Measurements from ENCODE around the gene FOLR1.

Gene FOLR1

GRCh38 chr11:72224564-72225410, 32.8 kb downstream of the FOLR1 start, which contains the start of gene INPPL1:
Gene INPPL1 (plus strand): TSS chr11:72224767. CDS start chr11:72224985, 218 bp downstream.
- no peak for DNase-seq

DNA sequence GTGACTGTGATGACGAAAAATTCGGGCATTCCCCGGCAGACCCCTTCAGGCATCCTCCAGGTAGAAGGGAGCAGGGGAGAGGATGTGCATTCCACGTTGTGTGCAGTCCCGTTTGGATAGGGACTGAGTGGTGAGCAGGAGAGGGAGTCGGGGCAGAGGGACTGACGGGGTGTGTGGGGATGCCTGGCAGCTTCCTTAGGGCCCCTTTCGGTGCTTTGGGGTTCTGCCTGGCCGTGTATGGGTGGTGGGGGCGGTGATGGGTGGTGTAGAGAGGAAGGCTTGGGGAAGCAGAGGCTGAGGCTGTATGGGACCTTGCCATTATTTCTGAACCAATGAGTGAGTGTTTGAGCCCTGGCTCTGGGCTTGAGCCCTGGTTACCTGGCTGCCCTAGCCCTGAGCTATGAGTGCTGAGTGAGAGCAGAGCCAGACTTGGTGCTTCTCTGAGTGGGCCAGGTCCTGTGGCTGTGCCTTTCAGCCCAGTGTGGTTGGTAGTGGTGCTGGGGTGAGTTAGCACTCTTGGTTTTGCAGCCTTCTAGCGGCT, 33.5 kb downstream of the FOLR1 start:
- DNase-seq: no peak

DNA sequence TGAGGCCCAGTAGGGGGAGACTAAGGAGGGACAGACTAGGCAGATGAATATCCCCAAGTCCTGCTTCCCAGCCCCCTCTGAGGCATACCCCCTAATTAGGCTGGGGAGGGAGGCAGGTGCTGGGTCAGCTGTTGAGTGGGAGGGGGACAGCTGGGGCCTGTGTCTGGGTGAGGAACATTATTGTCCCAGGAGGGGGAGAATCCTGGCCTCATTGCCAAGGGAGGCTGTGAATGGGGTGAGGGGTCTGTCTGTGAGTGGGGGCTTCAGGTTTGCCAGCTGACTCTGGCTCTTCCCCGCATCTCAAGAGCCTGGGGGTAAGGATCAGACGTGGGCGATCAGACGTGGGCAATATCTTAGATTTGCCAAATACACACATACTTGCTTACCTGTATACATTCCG, 34.8 kb downstream of the FOLR1 start:
- no peak for DNase-seq

GRCh38 chr11:72227316-72228228, 35.6 kb downstream of the FOLR1 start:
- no peak for DNase-seq

- DNase-seq: no peak
These were observed 36.4 kb downstream of the FOLR1 start for GRCh38 chr11:72228229-72228843.

- no peak for DNase-seq
These were observed 36.9 kb downstream of the FOLR1 start for GRCh38 chr11:72228844-72229231.

GRCh38 chr11:72229336-72229924, 37.5 kb downstream of the FOLR1 start:
- DNase-seq: no peak

GRCh38 chr11:72229925-72230763, 38.2 kb downstream of the FOLR1 start:
- no peak for DNase-seq

DNA sequence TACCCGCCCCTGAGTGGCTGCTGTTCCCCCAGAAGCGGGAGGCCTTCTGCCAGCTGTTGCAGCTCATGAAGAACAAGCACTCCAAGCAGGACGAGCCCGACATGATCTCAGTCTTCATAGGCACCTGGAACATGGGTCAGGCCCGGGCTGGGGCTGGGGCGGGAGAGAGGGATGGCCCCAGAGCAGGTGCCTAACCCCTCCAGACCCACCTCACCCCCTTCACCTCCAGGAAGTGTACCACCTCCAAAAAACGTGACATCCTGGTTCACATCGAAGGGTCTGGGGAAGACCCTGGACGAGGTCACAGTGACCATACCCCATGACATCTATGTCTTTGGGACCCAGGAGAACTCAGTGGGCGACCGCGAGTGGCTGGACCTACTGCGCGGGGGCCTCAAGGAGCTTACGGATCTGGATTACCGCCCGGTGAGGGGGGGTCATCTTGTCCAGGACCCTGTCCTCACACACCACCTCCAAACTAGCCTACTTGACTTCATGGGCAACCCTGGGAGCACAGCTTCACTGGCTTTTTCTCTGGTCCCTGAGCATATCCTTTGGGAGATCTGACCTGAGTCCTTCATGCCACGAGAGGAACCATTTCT, 38.9 kb downstream of the FOLR1 start:
- no peak for DNase-seq

- no peak for DNase-seq
These were observed 39.7 kb downstream of the FOLR1 start for GRCh38 chr11:72231396-72232259.

- DNase-seq: no peak
These were observed 40.5 kb downstream of the FOLR1 start for GRCh38 chr11:72232260-72233055.

DNA sequence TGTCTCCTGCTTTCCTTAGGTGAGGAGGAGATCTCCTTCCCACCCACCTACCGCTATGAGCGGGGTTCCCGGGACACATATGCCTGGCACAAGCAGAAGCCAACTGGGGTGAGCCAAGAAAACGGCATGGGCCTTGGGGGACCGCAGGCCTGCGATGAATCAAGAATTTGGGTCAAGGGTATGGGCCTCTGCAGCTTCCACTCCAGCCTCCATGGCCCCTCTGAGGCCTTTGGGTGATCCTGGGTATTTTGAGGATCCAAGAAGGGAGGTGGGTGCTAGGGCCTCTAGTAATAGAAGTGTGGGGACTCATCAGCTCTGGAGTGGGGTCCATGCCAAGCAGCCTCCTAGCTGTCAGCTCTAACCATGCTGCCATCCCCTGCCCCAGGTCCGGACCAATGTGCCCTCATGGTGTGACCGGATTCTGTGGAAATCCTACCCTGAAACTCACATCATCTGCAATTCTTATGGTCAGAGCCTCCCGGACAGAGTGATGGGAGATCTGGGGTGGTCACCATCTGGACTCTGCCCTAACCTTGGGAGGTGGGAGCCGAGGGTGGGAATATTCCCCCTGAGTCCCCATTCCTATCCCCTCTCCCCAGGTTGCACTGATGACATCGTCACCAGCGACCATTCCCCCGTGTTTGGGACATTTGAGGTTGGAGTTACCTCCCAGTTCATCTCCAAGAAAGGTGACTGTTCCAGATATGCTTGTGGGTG, 41.3 kb downstream of the FOLR1 start:
- no peak for DNase-seq

GRCh38 chr11:72233773-72234513, 42.0 kb downstream of the FOLR1 start:
- DNase-seq: no peak

DNA sequence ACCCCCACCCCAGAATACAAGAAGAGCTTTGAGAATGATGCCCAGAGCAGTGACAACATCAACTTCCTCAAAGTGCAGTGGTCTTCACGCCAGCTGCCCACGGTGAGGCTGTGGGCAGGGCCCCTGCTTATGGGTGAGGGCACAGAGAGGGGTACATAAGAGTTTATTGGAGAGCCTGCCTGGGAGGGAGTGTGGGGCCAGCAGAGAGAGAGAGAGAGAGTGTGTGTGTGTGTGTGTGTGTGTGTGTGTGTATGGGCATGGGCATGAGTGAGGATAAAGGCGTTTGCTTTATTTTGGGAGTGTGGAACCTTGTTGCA, 42.5 kb downstream of the FOLR1 start:
- no peak for DNase-seq

GRCh38 chr11:72234920-72235319, 43.0 kb downstream of the FOLR1 start:
- DNase-seq: no peak

DNA sequence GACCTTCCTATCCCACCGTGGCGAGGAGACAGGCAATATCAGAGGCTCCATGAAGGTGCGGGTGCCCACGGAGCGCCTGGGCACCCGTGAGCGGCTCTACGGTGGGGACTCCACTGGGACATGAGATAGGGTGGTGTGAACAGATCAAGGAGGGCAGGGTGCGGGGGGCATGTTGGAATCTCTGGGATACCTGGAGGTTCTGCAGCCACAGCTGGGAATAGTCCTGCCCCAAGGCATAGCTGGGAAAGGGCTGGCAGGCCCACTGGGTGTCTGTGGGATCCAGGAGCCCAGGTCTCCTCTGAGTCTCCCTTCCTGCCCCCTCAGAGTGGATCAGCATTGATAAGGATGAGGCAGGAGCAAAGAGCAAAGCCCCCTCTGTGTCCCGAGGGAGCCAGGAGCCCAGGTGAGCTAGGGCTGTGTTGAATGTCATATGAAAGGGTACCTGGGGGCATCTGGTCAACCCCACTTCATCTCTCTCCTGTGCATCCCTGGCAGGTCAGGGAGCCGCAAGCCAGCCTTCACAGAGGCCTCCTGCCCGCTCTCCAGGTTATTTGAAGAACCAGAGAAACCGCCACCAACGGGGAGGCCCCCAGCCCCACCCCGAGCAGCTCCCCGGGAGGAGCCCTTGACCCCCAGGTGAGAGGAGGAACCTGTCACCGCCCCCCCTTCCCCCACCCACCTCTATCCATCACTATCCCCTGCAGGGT, 43.6 kb downstream of the FOLR1 start:
- DNase-seq: no peak

GRCh38 chr11:72236083-72236697, 44.2 kb downstream of the FOLR1 start:
- no peak for DNase-seq
